ENCODE data around the gene ELOVL1.
A peak's percentile ranks its signal among the peaks of the same experiment; 100 is the strongest.
"Not testable (repeated sequence)": the region's sequence is repeated elsewhere in the genome, so short reads cannot be mapped to it uniquely, and the experiment has no call there.

Gene ELOVL1
- total RNA-seq: 14.7 to 76.1 (median 51.0) reads per million in 3 experiments

GRCh38 chr1:43367904-43368645 is at the start of gene ELOVL1:
ELOVL1 (minus strand) TSS chr1:43368011; CDS start chr1:43365609, 2,402 bp downstream.
- peak; percentile 66 for DNase-seq

GRCh38 chr1:43415901-43416300 is 48.1 kb upstream of the ELOVL1 start:
- DNase-seq: no peak

GRCh38 chr1:43414634-43415223 is 46.9 kb upstream of the ELOVL1 start:
- DNase-seq: peak; percentile 57

- not testable (repeated sequence) for DNase-seq
Observed at GRCh38 chr1:43413426-43413825, 45.6 kb upstream of the ELOVL1 start.

GRCh38 chr1:43410571-43410970 is 42.8 kb upstream of the ELOVL1 start:
- DNase-seq: no peak

GRCh38 chr1:43405876-43406234 is 38.0 kb upstream of the ELOVL1 start:
- DNase-seq: no peak

GRCh38 chr1:43405219-43405875 is 37.5 kb upstream of the ELOVL1 start:
- DNase-seq: no peak

GRCh38 chr1:43404353-43404752 is 36.5 kb upstream of the ELOVL1 start:
- no peak for DNase-seq

- no peak for DNase-seq
Observed at GRCh38 chr1:43402089-43402865, 34.5 kb upstream of the ELOVL1 start.

GRCh38 chr1:43400441-43400840 is 32.6 kb upstream of the ELOVL1 start:
- DNase-seq: not testable (repeated sequence)

GRCh38 chr1:43398227-43398626 is 30.4 kb upstream of the ELOVL1 start:
- no peak for DNase-seq

GRCh38 chr1:43396059-43396458 is 28.2 kb upstream of the ELOVL1 start:
- DNase-seq: no peak

- no peak for DNase-seq
Observed at GRCh38 chr1:43395523-43395922, 27.7 kb upstream of the ELOVL1 start.

GRCh38 chr1:43392702-43393101 is 24.9 kb upstream of the ELOVL1 start:
- no peak for DNase-seq

GRCh38 chr1:43389326-43390313 is 21.8 kb upstream of the ELOVL1 start, which contains the start of the genes MED8 and SZT2:
MED8 (minus strand) TSS chr1:43389800; CDS start chr1:43389764, 36 bp downstream.
SZT2 (plus strand) TSS chr1:43389899; CDS start chr1:43389969, 70 bp downstream.
- DNase-seq: peak; percentile 85

- no peak for DNase-seq
Observed at GRCh38 chr1:43388613-43389012, 20.8 kb upstream of the ELOVL1 start.

- no peak for DNase-seq
Observed at GRCh38 chr1:43387976-43388599, 20.3 kb upstream of the ELOVL1 start.

GRCh38 chr1:43386676-43387075 is 18.9 kb upstream of the ELOVL1 start:
- no peak for DNase-seq

GRCh38 chr1:43383449-43383848 is 15.6 kb upstream of the ELOVL1 start:
- no peak for DNase-seq

GRCh38 chr1:43382027-43382779 is 14.4 kb upstream of the ELOVL1 start:
- DNase-seq: no peak
